Fibroblast of lung (primary cell): ENCODE results near the gene SLC25A25. TPM values are rescaled to one million over a fixed set of nuclear protein-coding genes. Genes with fewer than 3 reads are reported as not detected.

Experiments
- DNase-seq, 2 donors: peaks; one replicate each; pipeline versions ENCODE4 v3.0.0 to v3.0.0-alpha.2; 2010; ENCODE audit warnings: low read depth in 2 of 2
- H2AFZ ChIP-seq: 2 replicates; pipeline ENCODE4 v1.5.1; 2012; ENCODE audit warnings: low read length, control low read depth, inconsistent platforms
- H3K27ac ChIP-seq: 2 replicates; pipeline ENCODE4 v1.5.1; 2011; ENCODE audit warnings: low read length, control low read depth; ENCODE audit not compliant: insufficient read depth
- H3K27me3 ChIP-seq: 2 replicates; pipeline ENCODE4 v1.5.1; 2011; ENCODE audit warnings: mild to moderate bottlenecking, low read length; ENCODE audit not compliant: control insufficient read depth, insufficient read depth
- H3K36me3 ChIP-seq: 2 replicates; pipeline ENCODE4 v1.5.1; 2011; ENCODE audit warnings: low read length; ENCODE audit not compliant: control insufficient read depth, insufficient read depth
- H3K4me1 ChIP-seq: 2 replicates; pipeline ENCODE4 v1.5.1; 2011; ENCODE audit warnings: low read length; ENCODE audit not compliant: control insufficient read depth, insufficient read depth; ENCODE audit errors: extremely low read depth
- H3K4me2 ChIP-seq: 2 replicates; pipeline ENCODE4 v1.5.1; 2011; ENCODE audit warnings: low read length, control low read depth; ENCODE audit not compliant: insufficient read depth; ENCODE audit errors: extremely low read depth
- H3K4me3 ChIP-seq, 4 experiments: fragments of 200-600 bp in 1 of 4; sonication (generic) in 1 of 4; replicated peaks in 1 of 4; 2 replicates each; pipeline ENCODE4 v1.5.1; 2011 to 2016; ENCODE audit warnings: low read length in 4 of 4, low read depth in 3 of 4, mild to moderate bottlenecking in 3 of 4, control low read depth in 2 of 4, inconsistent platforms in 1 of 4, mixed read lengths in 1 of 4; ENCODE audit not compliant: insufficient read depth in 1 of 4; ENCODE audit errors: control extremely low read depth in 1 of 4
- H3K79me2 ChIP-seq: 2 replicates; pipeline ENCODE4 v1.5.1; 2012; ENCODE audit warnings: mild to moderate bottlenecking, low read length, inconsistent platforms; ENCODE audit not compliant: control insufficient read depth, insufficient read depth
- H3K9ac ChIP-seq: 2 replicates; pipeline ENCODE4 v1.5.1; 2011; ENCODE audit warnings: mild to moderate bottlenecking, low read length, control low read depth; ENCODE audit not compliant: insufficient read depth
- H3K9me3 ChIP-seq: 2 replicates; pipeline ENCODE4 v1.5.1; 2012; ENCODE audit warnings: low read depth, low read length; ENCODE audit not compliant: control insufficient read depth, insufficient read depth
- H4K20me1 ChIP-seq: 2 replicates; pipeline ENCODE4 v1.5.1; 2011; ENCODE audit warnings: low read length; ENCODE audit not compliant: control insufficient read depth, insufficient read depth; ENCODE audit errors: extremely low read depth
- CTCF ChIP-seq, 2 donors: IDR thresholded peaks in 1 of 2; conservative IDR thresholded peaks in 1 of 2; 1 replicate in 1 of 2; 2 replicates in 1 of 2; pipeline ENCODE4 v1.5.1; 2011 to 2012; ENCODE audit warnings: low read length in 2 of 2, control low read depth in 1 of 2, inconsistent platforms in 1 of 2, low read depth in 1 of 2, mild to moderate bottlenecking in 1 of 2
- EZH2 ChIP-seq: IDR thresholded peaks from 2 replicates; pipeline ENCODE4 v1.5.1; 2012; ENCODE audit warnings: low read length, control low read depth, mild to moderate bottlenecking; ENCODE audit errors: missing control alignments
- polyA plus RNA-seq, 2 donors: library from polyadenylated mRNA; depleted of rRNA in 1 of 2; stranded (reverse) in 1 of 2; unstranded in 1 of 2; fragments of >200 nt; gene quantifications; 2 replicates each; pipeline ENCODE4 v1.2.1, GENCODE V29; 2011 to 2012; ENCODE audit warnings: missing spikeins in 1 of 2
- total RNA-seq: library from RNA; depleted of rRNA; stranded (reverse); fragments of >200 nt; gene quantifications from 2 replicates; pipeline ENCODE4 v1.2.1, GENCODE V29; 2014

SLC25A25 gene
- total and polyA plus RNA-seq, 2 donors (not counting 1 experiment from before 2014, with no cell fraction given): 14.0 to 30.7 TPM

DNA sequence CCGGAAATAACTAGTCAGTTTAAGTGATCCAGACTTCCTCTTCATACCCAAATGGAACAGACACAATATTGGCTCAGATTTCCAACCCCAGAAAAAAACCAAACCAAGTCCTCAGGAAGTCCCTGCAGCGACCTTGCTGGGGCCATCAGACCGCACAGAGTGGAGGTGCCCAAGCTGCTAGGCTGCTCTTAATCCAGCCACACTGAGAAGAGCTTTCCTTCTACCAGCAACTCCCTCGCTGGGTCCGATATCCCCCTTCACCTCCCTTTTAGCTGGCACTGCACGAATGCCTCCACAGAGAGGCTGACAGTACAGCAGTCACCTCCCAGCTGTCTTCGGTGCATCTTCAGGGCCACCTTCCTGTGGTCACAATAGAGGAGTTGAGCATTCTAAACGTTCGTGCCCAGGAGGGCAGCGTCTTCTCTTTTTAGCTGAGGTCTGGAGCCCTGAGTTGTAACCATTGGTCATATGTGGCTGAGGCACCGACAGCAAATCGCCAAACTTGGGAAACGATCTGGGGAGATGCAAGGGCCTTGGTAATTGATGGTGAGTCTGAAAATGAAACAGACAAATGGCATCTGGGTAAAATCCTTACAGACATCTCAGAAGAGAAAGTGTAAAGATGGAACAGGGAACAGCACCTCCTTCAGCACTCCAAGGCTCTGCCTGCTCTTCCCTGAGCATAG, 6.6 kb upstream of the SLC25A25 start:
- no peak for DNase-seq
- Histone ChIP-seq H3K9ac (no peak overlapping the region), H3K27me3 (no peaks in the 10 kb centered on the region), H4K20me1 (no peaks in the 10 kb centered on the region), H3K79me2 (peaks cover 10% of the 10 kb centered on the region), H3K9me3 (no peaks in the 10 kb centered on the region), H2AFZ (no peak overlapping the region), H3K36me3 (peaks cover 13% of the 10 kb centered on the region), H3K4me2 (no peak overlapping the region), H3K4me3 (no peak overlapping the region), H3K4me1 (peaks cover 13% of the 10 kb centered on the region), H3K27ac (no peak overlapping the region)
- TF ChIP-seq CTCF (conservative IDR thresholded peaks at IDR 0.05 in 1 of 2, IDR thresholded peaks at IDR 0.05 in 1 of 2; ENCODE audit: low read depth in 1 of 2, low read length in 2 of 2) (no peak), EZH2 (no peak)

GRCh38 chr9:128062279-128062678, 5.8 kb upstream of the SLC25A25 start:
- Histone ChIP-seq H3K27ac (no peak overlapping the region), H2AFZ (no peak overlapping the region), H4K20me1 (no peaks in the 10 kb centered on the region), H3K4me3 (no peak overlapping the region), H3K36me3 (peaks cover 14% of the 10 kb centered on the region), H3K9me3 (no peaks in the 10 kb centered on the region), H3K27me3 (no peaks in the 10 kb centered on the region), H3K9ac (no peak overlapping the region), H3K4me2 (no peak overlapping the region), H3K4me1 (peaks cover 18% of the 10 kb centered on the region), H3K79me2 (peaks cover 15% of the 10 kb centered on the region)
- TF ChIP-seq EZH2 (no peak), CTCF (conservative IDR thresholded peaks at IDR 0.05 in 1 of 2, IDR thresholded peaks at IDR 0.05 in 1 of 2; ENCODE audit: low read depth in 1 of 2, low read length in 2 of 2) (no peak)
- DNase-seq: no peak

DNA sequence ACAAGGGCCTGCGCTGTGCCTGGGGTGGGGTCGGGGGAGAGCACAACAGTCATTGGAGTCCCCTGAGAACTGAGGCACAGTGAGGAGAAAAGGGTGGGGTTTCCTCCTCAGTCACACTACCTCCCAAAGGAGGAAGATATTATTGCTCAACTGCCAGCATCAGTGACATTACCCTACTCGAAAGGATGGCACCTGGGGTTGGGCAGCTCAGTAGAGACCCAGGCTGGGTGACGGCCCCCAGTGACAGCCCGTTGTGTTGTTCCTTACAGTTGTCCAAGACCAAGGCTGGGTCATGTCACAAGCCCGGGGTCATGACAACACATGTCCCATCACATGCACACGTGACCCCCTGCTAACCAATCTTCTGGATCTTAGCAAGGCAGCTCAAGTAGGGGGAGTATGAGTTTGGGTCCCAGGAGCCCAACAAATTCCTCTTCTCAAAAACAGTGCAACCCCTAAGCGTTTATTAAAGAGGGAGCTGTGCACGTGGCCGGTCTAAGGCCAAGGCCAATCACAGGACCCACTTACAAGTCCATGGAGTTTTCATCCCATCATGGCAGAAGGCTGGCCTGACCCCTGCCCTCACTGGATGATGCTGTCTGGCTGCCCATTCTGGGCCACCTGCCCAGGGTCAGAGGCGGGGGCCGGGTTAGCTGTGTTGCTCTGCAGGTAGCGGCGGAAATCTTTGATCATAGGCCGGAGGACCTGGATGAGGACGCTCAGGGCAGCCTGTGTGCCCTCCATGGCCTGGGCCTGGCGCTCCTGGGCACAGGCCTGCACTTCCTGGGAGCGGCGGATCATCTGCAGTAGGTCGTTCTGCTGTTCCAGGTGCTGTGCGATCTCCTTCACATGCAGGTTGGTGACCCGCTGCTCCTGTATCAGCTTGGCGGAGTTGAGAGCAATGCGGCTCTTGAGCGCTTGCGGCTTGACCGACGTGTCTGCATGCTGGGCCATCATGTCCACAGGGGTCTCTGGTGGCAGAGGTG, 4.9 kb upstream of the SLC25A25 start:
- peaks cover 15% of the 10 kb centered on the region for H3K79me2 ChIP-seq
- no peak overlapping the region for H3K27ac ChIP-seq
- peaks cover 11% of the 10 kb centered on the region for H3K4me1 ChIP-seq
- no peak overlapping the region for H3K4me2 ChIP-seq
- H3K9ac ChIP-seq: no peak overlapping the region
- H3K4me3 ChIP-seq: no peak overlapping the region
- no peaks in the 10 kb centered on the region for H4K20me1 ChIP-seq
- peaks cover 14% of the 10 kb centered on the region for H3K36me3 ChIP-seq
- H3K27me3 ChIP-seq: no peaks in the 10 kb centered on the region
- H3K9me3 ChIP-seq: no peaks in the 10 kb centered on the region
- TF ChIP-seq EZH2 (no peak), CTCF (conservative IDR thresholded peaks at IDR 0.05 in 1 of 2, IDR thresholded peaks at IDR 0.05 in 1 of 2; ENCODE audit: low read depth in 1 of 2, low read length in 2 of 2) (no peak)
- DNase-seq: no peak
- no peak overlapping the region for H2AFZ ChIP-seq
